ENCODE measurements around the gene ENHO.

The ENHO gene

DNA sequence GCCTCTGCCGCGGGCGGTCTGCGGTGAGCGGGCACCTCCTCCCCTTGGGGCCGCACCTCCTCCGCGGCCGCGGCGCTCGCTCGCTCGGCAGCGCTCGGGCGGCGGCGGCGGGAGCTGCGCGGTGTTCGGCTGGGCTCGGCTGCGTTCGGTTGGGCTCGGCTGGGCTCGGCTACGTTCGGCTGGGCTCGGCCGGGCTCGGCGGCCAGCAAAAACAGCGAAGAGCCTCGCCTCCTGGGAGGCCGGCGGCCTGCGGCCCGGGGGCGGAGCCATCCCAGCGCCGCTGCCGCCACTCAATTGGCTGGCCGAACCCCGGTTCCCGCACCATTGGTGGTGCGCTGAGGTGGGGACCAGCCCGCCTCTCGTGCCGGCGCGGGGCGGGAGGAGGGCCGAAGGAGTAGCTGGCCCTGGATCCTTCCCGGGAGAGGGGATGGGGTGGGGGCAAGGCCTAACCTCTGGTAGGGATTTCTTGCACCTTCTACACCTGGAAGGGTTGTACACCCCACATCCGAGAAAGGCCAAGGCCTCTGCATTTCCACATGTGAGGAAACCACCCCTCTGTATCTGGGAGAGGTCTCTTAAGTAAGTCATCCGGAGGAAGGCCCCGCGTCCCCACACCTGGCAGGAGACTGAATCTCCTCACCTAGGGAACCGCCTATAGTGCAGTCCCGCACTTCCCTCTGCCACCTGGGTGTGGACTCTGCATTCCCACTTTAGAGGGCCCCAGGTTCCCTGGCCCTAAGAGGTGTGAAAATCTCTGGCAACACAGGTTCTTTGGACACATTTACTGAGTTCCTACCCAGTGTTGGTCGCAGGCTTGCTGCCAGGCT, at the start of gene ENHO:
ENHO (minus strand) TSS at position 20 of the 827 bp plus-strand sequence. CDS start 1,295 bp downstream, outside the sequence.
- DNase-seq (ENCODE audit: low read depth in 2 of 2, low spot score in 1 of 2): peak; percentile 76 to 79

DNA sequence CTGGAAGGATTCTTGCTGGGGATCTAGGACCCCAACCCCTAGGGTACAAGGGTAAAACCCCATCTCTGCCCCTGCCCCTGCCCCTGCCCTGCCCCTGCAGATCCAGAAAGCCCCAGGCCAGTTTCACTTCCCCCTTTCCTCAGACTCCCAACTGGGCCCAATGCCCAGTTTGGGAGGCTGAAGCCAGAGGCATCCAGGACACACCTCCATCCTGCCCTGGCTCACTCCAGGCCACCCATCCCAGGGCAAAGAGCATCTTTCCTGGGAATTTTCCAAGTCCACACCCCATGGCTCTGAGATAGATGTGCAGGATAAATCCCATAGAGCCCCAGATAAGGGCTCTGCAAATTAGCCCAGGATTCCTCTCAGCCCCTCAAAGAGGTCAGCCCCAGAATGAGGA, 49.3 kb upstream of the ENHO start:
- no peak for DNase-seq (ENCODE audit: low read depth in 2 of 2, low spot score in 1 of 2)

DNA sequence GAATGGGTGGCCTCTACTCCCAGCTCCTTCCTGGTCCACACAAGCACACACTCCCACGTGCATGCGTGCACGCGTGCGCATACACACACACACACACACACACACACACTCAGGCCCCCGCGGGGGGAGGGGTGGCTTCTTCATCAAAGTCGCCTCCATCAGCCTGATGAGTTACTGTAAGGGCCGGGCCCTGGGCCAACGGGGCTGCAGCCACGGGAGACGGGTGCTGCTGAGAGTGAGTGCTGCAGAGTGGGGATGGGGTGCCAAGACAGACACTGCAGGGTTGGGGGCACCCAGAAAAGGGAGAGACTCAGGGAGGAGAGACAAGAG, 48.7 kb upstream of the ENHO start:
- DNase-seq (ENCODE audit: low read depth in 2 of 2, low spot score in 1 of 2): no peak

DNA sequence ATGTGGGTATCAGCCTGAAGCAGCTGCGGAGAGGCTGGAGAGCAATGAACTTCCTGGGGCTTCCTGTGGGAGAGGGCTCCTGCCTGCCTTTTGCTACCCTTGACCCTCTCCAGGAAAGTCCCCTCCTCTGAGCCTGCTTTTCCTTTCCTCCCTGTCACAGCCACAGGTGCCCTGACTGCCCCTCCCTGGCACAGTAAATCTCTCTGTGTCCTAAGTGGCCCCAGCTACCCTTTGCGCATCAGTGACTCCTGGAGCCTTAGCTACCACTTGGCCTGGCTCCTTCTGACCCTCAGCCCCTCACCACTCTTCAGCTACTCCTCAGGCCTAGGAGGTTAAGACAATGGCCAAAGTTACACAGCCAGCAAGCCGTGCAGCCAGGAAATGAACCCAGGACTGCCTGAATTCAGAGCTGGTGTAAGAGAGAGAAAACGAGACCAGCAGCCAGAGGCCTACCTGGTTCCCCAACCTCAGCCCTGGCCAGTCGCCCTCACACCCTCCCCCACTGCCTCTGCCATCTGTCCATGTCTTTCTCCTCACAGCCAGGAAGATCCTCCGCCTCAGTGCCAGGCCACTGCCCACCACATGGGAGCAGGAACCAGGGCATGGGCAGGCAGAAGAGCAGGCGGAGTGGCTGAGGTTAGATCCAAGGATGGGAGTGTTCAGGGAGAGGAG, 48.2 kb upstream of the ENHO start:
- DNase-seq (ENCODE audit: low read depth in 2 of 2, low spot score in 1 of 2): no peak

DNA sequence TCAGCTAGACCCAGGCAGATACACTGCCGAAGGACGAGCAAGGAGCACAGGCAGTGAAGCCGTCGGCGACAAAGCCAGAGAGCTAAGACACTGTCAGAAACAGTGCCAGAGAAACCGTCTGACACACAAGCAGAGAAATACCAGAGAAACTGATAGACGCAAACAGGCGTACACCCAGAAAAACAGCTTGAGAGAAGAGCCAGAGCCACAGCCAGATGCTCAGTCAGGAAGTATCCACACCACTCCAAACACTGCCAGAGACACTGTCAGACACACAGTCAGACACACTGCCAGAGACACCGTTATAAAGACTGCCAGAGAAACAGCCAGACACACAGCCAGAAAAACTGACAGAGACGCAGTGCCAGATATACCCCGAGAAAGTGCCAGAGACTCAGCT, 47.6 kb upstream of the ENHO start:
- DNase-seq (ENCODE audit: low read depth in 2 of 2, low spot score in 1 of 2): no peak

DNA sequence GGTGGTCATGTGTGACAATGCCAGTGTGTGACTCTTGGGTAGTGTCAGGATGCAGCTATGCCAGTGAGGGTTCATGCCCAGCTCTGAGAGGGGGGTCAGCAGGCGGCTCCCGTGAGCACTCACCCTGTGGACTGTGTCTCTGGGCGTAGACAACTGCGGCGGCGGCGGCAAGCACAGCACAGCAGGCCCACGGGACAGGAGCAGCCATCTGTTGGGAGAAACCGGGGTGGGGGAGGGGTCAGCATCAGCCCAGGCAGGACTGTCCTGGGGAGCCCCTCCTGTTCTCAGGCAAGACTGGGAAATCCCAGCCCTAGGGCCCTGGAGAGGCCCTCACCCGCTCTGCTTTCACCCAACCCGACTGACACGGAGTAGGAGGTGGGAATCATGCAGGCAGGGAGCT, 46.0 kb upstream of the ENHO start:
- no peak for DNase-seq (ENCODE audit: low read depth in 2 of 2, low spot score in 1 of 2)

DNA sequence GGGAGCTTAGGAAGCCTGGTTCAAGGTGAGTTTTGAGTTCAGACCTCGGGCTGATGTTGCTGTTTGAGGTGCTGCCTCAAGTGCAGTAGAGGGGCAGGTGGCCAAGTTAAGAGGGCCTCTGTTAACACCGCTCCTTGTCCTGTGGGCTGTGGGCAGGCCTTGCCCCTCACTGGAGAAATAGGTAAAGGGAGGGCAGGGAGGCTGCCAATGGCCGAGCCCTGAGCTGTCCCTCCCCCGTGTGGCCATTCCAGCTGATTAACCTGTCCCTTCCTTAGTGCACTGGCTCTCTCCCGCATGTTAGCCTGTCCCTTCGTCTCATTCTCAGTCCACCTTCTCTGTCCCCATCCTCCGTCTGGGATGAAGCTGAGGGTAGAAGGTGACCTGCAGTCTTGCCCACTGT, 45.3 kb upstream of the ENHO start:
- no peak for DNase-seq (ENCODE audit: low read depth in 2 of 2, low spot score in 1 of 2)

DNA sequence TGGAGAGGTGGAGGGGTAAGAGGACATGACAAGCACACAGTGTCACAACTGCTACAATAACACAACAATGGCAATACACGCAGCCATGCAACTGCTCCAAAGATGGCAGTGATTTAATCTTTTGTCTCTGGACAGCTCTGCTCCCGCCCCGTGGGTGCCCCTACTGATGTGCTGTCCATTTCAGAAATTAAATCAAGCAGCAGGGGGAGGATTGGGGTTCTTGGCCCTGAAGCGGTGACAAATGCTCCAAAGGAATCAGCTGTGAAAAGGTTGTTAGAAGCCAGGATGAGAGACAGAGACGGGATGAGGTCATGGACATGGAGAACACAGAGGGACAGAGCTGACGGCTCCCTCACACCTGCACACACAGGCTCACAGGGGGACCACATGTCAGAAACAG, 44.2 kb upstream of the ENHO start:
- DNase-seq (ENCODE audit: low read depth in 2 of 2, low spot score in 1 of 2): no peak

DNA sequence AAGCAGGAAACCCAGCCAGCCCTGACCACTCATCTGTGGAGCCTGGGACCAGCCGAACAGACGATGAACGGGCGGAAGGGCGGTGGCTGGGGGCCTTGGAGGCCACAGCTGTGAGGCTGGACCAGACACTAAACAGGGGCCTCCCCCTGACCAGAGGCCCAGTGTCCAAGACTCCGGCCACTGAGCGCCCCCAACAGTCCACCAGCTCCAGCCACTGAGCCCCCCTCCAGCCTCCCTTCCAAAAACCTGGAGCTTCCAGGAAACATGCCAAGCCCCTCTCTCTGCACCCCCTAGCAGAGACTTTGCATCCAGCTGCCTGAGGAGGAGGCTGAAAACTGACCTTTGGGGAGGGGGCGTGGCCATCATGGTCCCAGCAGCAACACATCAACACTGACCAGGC, 43.5 kb upstream of the ENHO start:
- DNase-seq (ENCODE audit: low read depth in 2 of 2, low spot score in 1 of 2): no peak

DNA sequence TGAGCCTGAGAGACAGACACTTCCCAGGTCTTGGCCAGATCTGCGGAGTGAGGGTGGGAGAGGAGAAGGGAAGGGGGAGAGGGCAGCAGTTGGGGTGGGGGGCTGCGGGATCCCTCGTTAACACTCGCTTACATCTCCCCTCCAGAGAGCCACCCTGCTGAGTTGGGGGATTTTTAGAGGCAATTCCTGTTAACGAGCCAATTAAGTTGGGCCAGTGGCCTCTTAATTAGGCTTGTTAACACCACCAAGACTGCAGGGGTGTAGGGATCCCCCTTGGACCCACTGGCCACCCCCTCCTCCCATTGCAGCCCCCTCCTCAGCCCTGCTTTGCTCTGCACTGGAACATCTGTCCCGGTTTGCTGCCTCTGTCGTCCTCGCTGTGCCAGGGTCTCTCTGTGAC, 43.1 kb upstream of the ENHO start:
- DNase-seq (ENCODE audit: low read depth in 2 of 2, low spot score in 1 of 2): no peak

DNA sequence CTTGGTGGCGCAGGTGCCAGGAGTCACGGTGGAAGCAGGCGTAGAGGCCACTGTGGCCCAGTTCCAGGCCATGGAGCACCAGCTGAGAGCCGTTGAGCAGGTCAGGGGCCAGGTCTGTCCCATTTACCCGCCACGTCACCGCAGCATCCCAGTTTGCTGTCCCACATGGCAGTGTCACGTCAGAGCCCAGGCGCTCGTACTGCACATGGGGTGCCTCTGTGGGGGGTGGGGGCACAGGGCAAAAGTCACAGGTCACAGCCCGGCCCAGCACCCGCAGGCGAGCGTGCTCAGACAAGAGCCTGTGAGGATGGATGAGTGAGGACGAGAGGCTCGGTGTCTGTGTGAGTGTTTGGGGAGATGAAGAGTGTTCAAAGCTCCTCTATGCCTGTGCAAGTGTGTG, 41.8 kb upstream of the ENHO start:
- DNase-seq (ENCODE audit: low read depth in 2 of 2, low spot score in 1 of 2): no peak

DNA sequence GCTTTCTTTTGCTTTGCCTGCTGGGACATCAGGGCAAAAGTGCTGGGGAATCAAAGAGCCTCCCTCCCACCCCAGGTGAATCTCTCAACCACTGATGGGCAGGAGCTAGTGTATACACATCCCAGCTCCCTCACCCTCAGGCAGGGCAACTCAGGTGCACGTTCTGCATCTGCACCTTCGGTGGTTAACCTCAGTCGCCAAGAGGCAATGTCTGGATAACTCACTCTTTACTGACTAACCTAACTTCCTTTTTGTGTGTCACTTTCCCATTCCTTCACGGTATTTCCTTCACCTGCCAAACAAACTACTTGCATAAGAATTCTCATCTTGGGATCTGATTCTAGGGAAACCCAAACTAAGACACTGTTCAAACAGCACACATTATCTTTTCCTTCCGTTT, 40.5 kb upstream of the ENHO start:
- no peak for DNase-seq (ENCODE audit: low read depth in 2 of 2, low spot score in 1 of 2)

DNA sequence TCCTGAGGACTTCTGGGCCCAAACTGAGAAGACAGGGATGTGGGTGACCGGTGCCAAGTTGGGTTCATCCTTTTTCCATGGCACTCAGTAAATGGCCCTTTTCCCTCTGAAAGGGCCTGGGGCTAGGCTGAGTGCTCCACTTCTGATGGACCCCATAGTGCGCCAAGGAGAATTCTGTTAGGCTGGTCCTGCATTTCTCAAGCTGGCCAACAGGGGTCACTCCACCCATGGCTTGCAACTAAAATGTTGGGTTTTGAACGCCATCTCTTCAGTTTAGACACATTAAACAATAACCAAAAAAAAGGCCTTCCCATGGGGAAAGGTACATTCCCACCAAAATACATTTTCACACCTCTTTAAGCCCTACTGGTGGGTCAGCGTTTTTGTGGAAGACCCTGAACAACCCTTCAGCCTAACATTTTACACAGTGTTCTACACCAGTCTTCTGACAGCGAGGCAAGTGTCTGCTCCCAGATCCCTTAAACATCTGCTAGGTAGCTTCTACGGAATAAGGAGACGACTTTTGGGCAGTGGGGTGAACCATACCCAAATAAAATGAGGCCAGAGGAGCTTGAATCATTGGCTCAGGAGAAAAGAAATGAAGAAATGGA, 39.5 kb upstream of the ENHO start:
- no peak for DNase-seq (ENCODE audit: low read depth in 2 of 2, low spot score in 1 of 2)

DNA sequence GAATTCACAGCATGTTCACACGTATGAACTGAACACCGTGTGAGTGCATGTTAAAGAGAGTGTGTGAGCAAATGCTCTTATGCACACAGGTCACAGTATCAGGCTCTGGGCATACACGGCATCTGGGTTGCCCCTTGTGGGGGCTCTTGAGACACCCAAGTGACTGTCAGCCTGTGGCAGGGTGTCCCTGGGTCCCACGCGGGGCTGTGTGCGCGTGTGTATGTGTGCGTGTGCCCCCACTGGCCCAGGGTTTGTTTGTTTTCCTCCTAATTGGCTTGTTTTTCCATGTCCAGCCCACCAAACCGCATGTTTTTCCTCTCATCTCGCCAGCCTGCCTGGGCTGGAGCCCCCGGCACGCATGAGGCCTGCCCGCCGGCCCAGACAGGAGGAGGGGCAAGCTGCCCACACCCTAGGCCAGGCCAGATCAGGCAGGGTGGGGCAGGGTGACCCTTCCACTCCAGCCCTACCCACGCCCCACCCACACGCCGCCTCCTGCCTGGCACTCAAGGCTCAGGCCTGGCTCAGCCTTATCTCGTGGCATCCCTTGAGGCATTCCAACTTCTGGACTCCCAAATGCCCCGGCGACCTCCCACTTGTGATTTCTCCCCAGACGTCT, 37.9 kb upstream of the ENHO start:
- DNase-seq (ENCODE audit: low read depth in 2 of 2, low spot score in 1 of 2): no peak

DNA sequence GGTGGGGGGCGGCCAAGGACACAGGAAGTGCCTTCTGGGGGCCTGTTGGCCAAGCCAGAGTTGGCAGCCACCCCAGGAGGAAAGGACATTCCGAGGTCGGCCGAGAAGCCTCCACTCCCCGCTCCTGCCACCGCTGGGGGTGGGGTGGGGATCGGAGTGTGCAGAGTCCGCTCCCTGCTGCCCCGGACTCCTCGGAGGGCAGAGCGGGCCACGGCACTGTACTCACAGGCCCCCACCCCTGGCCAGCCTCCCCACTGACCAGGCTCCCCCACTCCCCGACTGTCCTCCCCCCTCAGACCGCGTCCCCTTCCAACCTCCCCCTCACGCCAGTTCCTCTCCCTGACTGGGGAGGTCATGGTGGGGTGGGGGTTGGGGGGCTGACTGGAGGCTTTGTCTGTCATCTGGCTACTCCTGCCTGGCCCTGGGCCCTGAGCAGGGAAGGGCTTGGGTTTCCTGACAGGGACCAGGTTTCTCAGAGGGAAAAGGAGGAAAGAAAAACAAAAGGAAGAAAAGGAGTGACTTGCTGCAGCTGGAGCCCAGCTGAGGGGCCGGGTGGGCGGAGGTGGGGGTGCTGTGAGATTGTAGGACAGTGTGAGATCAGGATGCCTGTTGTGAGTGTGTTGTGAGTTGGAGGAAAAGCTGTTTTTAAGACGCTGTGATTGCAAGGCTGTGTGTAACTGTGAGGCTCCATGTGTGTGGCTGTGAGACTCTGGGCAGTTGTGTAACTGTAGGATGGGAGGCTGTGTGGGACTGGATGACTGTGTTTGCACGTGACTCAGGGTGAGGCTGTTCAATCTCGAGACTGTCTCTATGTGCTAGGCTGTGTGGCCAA, 37.0 kb upstream of the ENHO start:
- no peak for DNase-seq (ENCODE audit: low read depth in 2 of 2, low spot score in 1 of 2)

DNA sequence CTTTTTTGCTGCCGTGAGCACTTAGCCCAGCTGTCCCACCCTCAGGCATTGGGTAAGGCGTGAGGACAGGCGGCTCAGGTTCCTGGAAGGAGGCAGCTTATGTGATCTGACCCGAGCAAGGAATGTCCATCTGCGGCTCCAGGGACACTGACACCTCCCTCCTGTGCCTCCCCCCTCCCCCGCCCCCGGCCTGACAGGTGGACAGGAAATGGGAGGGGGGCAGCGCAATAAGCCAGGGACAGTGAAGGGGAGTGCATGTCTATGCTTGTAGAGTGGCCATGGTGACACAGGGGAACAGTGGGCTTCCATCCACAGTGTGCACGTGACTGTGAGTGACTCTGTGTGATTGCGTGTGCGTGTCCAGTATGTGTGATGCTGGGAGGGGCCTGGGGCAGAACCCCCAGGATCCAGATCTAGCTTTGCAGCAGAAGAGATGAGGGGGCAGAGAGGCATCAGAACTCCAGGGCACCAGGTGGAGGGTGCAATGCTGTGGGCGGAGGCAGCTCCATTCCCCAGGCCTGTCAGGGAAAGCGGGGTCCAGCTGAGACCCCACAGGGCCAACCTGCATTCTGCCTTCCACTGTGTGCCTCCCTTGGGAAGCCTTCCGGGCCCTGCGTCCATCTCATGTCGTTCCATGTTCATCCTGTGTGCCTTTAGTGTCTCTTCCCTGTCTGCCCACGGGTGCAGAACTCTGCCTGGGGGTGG, 36.3 kb upstream of the ENHO start:
- DNase-seq (ENCODE audit: low read depth in 2 of 2, low spot score in 1 of 2): no peak

DNA sequence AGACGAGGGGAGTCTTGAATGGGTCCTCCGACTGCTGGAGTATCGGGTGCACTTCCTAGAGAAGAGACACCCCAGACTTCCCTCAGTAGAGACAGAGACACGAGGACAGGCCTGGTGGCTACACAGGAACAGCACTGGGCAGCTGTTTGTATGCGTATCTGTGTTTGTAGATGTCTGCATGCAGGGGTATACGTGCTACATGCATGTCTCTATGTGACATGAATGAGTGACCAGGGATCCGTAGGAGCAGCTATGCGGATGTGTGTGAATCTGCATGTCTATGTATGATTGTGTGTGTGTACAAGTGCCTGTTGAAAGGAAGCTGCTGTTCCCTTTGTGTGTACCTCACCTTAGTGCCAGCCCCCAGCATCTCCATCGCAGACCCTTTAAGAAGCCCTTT, 35.6 kb upstream of the ENHO start:
- DNase-seq (ENCODE audit: low read depth in 2 of 2, low spot score in 1 of 2): no peak

DNA sequence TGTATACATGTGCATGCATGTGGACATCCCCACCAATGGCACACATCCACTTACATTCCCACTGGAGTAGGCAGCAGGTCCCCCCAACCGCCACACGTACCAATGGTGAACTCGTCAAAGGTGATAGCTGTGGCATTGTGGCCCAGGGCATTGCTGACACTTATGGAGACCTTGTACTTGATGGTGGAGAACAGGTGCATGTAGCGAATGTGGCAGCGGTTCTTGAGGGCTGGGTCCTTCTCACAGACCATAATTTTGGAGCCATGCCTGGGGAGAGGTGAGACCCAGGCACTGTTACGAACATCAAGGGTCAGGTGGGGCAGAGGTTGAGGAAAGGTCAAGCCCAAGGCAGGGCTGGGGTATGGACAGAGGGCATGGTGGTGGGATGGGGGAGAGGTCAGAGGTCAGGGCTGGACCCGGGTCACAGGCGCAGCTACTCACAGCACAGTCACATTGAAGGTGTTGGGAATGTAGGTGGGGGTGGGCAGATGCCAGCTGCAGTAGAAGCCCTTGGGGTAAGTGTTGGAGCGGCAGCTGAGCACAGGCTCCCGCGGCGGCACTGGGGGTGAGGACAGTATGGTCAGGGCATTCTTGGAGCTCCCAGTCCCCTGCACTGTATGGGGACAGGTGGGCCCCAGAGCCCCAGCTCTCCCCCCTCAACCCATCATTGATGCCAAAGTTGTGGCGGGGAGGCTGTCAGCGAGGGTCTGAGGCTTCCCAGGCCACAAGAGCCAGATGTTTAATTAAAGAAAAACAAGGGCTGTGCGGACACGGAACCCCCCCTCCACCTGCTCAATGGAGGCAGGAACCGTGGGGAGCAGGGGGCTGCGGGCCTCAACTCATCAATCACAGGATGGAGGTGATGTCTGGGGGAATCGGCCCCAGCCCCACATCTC, 34.9 kb upstream of the ENHO start:
- no peak for DNase-seq (ENCODE audit: low read depth in 2 of 2, low spot score in 1 of 2)

DNA sequence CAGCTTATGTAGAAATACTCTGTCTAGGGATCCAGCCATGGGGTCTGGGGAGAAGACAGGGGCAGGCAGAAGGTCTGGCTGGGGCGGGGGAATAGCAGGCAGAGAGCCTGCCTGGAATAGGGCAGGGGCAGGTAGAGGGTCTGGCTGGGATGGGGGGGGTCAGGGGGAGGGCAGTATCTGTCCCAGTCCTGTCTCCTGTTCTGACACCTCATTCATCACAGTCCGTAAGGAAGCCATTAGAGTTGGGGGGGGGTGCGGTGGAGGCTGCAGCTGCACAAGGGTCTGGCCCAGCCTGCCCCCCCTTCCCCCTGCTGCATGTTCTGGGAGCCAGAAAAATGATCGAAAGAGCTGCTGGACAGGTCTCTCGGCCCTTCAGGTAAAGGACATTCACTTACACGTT, 34.2 kb upstream of the ENHO start:
- no peak for DNase-seq (ENCODE audit: low read depth in 2 of 2, low spot score in 1 of 2)

Data from stimulated activated CD8-positive, alpha-beta memory T cell treated with anti-CD3 and anti-CD28 coated beads, Interleukin-4, amount 100 ng/mL, for 1 hour (primary cell).